GM10266 (cell line): Measurements from ENCODE around the gene ATP13A5.

ENCODE experiments used
- DNase-seq: peaks from one replicate; pipeline ENCODE4 v3.0.0; 2012; ENCODE audit errors: extremely low spot score
- TF ChIP-seq, protein P1 (sequence below): IDR thresholded peaks from 2 replicates; pipeline ENCODE4 v1.5.1; 2012; ENCODE audit warnings: mild to moderate bottlenecking, low read depth; ENCODE audit not compliant: control insufficient read depth, insufficient read depth; ENCODE audit errors: missing control alignments

The ATP13A5 gene

DNA sequence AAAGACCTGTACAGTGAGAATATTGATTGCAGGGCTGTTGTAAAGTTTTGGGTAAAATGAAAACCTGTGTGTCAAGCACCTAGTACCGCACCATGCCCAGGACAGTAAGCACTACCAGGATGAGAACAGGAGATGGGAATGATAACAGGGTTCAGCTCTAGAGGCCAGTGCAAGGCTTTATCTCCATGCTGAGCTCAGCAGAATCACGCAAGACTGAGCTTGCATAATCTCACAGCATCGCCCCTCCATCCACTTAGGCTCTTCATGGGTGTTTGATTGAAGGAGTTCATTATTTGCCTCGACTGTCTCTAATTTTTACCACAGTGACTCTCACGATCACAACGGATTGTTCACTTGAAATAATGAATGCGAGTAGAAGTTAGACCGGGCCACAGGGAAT is 2.9 kb downstream of the ATP13A5 start:
- TF ChIP-seq, protein P1, sequence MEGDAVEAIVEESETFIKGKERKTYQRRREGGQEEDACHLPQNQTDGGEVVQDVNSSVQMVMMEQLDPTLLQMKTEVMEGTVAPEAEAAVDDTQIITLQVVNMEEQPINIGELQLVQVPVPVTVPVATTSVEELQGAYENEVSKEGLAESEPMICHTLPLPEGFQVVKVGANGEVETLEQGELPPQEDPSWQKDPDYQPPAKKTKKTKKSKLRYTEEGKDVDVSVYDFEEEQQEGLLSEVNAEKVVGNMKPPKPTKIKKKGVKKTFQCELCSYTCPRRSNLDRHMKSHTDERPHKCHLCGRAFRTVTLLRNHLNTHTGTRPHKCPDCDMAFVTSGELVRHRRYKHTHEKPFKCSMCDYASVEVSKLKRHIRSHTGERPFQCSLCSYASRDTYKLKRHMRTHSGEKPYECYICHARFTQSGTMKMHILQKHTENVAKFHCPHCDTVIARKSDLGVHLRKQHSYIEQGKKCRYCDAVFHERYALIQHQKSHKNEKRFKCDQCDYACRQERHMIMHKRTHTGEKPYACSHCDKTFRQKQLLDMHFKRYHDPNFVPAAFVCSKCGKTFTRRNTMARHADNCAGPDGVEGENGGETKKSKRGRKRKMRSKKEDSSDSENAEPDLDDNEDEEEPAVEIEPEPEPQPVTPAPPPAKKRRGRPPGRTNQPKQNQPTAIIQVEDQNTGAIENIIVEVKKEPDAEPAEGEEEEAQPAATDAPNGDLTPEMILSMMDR = no peak
- no peak for DNase-seq

GRCh38 chr3:193372783-193373182 is 5.8 kb downstream of the ATP13A5 start:
- DNase-seq = no peak
- TF ChIP-seq, protein P1 = no peak

DNA sequence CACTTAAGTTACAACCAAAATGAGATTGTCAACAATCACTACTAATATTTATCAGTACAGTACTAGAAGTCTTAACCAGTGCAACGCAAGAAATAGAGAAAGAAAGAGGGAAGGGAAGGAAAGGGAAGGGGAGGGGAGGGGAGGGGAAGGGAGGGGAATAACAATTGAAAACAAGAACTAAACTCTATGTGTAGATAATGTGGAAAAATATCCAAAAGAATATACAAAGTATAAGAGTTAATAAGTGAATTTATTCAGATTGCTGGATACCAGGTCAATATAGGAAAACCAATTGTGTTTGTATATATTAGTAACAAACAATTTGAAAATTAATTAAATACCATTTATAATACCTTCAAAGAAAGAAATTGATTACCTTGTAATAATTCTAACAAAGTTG is 10.7 kb downstream of the ATP13A5 start:
- no peak for DNase-seq
- TF ChIP-seq, protein P1 = no peak

DNA sequence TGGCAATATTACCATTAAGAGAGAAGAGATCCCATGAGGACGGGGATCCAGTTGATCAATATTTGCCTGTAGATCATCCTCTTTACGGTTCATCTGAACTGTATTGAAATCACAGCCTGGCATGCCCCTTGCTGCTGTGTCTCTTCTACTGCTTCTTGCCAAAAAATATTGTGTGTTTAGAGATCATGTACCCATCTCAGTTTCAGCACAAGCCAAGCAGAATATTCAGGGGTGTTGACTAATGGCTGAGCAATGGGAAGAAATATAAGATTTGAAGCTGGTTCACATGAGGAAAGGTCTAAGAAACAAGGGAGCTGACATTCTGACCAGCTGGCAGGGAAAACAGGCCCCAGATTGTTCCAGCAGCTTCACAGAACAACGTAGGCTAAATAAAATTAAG is 21.3 kb downstream of the ATP13A5 start:
- TF ChIP-seq, protein P1 = no peak

GRCh38 chr3:193354423-193354822 is 24.1 kb downstream of the ATP13A5 start:
- DNase-seq = no peak
- TF ChIP-seq, protein P1 = no peak

More for the DNA sequence above, 21.3 kb downstream of the ATP13A5 start:
- no peak for DNase-seq

DNA sequence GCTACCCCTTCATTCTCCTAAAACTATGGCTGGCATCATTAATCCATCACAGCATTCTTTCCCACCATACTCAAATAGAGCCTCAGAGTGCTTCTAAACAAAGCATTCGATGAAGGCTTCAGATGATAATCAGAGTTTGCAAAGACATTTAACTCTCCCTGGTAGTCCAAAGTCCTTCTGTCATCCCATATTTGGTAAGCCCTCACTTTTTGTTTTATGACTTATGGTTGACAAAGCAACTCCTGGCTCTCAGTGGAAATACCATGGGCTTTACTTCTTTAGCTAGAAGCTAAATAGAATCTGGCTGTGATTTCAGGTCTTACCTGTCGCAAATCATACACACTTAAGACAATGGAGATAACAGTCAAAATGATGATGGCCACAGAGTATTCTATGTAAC is 27.8 kb downstream of the ATP13A5 start:
- no peak for DNase-seq
- TF ChIP-seq, protein P1 = no peak

GRCh38 chr3:193348686-193349085 is 29.9 kb downstream of the ATP13A5 start:
- DNase-seq = no peak
- TF ChIP-seq, protein P1 = no peak
